Lower lobe of right lung (tissue), 2 donors: ENCODE measurements around the gene LTBP1. TPM values are rescaled to one million over a fixed set of nuclear protein-coding genes. Genes with fewer than 3 reads are reported as not detected.

Experiments
- ATAC-seq, 2 donors: fragments of 200-7000 bp; cut with Tn5 transposase; one replicate each; pipeline ENCODE4 v1.9.1; 2020 to 2022; ENCODE audit warnings: mild to moderate bottlenecking in 2 of 2, moderate library complexity in 2 of 2
- DNase-seq: peaks from one replicate; pipeline ENCODE4 v3.0.0-alpha.2; 2020
- H3K27ac ChIP-seq: fragments of 200-600 bp; one replicate; pipeline ENCODE4 v1.8.0; 2022
- H3K27me3 ChIP-seq: fragments of 200-600 bp; one replicate; pipeline ENCODE4 v1.8.0; 2022; ENCODE audit warnings: low read depth
- H3K36me3 ChIP-seq: fragments of 200-600 bp; one replicate; pipeline ENCODE4 v1.8.0; 2022; ENCODE audit warnings: mild to moderate bottlenecking
- H3K4me1 ChIP-seq: fragments of 200-600 bp; one replicate; pipeline ENCODE4 v1.8.0; 2022
- H3K4me3 ChIP-seq: fragments of 200-600 bp; one replicate; pipeline ENCODE4 v1.8.0; 2022; ENCODE audit warnings: mild to moderate bottlenecking
- H3K9me3 ChIP-seq: fragments of 200-600 bp; one replicate; pipeline ENCODE4 v1.8.0; 2022
- intact Hi-C: fragments of 100-400 bp; cut with DNase I; formaldehyde crosslinking; loops from one replicate; pipeline ENCODE4 v1.11.0; 2022
- total RNA-seq: library from RNA; stranded (reverse); fragmentation: NEBNext Ultra II Directional; extraction: Animal tissue kit (Norgen Biotek cat#: 25700); gene quantifications from one replicate; pipeline ENCODE4 v1.2.1, GENCODE V29; 2021
- TF ChIP-seq, protein P1 (sequence below): fragments of 200-600 bp; IDR thresholded peaks from one replicate; pipeline ENCODE4 v1.8.0; 2022; ENCODE audit warnings: antibody characterized with exemption, mild to moderate bottlenecking
- donor health status: DM: no; HTN: yes; CAD: no; lungs with severe emphysema.

LTBP1 gene
- total RNA-seq, 1 donor from 2014 or later: 34.7 TPM

- Histone ChIP-seq H3K27ac (no peak overlapping the region), H3K4me1 (no peaks in the 10 kb centered on the region), H3K36me3 (no peaks in the 10 kb centered on the region), H3K9me3 (no peaks in the 10 kb centered on the region), H3K4me3 (no peak overlapping the region), H3K27me3 (no peaks in the 10 kb centered on the region)
- intact Hi-C loops: no loop called here
- TF ChIP-seq, protein P1, sequence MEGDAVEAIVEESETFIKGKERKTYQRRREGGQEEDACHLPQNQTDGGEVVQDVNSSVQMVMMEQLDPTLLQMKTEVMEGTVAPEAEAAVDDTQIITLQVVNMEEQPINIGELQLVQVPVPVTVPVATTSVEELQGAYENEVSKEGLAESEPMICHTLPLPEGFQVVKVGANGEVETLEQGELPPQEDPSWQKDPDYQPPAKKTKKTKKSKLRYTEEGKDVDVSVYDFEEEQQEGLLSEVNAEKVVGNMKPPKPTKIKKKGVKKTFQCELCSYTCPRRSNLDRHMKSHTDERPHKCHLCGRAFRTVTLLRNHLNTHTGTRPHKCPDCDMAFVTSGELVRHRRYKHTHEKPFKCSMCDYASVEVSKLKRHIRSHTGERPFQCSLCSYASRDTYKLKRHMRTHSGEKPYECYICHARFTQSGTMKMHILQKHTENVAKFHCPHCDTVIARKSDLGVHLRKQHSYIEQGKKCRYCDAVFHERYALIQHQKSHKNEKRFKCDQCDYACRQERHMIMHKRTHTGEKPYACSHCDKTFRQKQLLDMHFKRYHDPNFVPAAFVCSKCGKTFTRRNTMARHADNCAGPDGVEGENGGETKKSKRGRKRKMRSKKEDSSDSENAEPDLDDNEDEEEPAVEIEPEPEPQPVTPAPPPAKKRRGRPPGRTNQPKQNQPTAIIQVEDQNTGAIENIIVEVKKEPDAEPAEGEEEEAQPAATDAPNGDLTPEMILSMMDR: no peak
- DNase-seq (no peak), ATAC-seq (no peak)
Measured at GRCh38 chr2:33342171-33342570, 395.4 kb downstream of the LTBP1 start.

- Histone ChIP-seq H3K4me1 (no peaks in the 10 kb centered on the region), H3K9me3 (no peaks in the 10 kb centered on the region), H3K27ac (no peak overlapping the region), H3K4me3 (no peak overlapping the region), H3K27me3 (no peaks in the 10 kb centered on the region), H3K36me3 (no peaks in the 10 kb centered on the region)
- ATAC-seq: no peak
- TF ChIP-seq, protein P1: no peak
- intact Hi-C loops: no loop called here
- no peak for DNase-seq
Measured at GRCh38 chr2:33342705-33343104, 396.0 kb downstream of the LTBP1 start.

- intact Hi-C loops: no loop called here
- DNase-seq: no peak
- no peak for ATAC-seq
- TF ChIP-seq, protein P1: no peak
- no peaks in the 10 kb centered on the region for H3K36me3 ChIP-seq
- no peak overlapping the region for H3K4me3 ChIP-seq
- H3K9me3 ChIP-seq: no peaks in the 10 kb centered on the region
- no peaks in the 10 kb centered on the region for H3K27me3 ChIP-seq
- no peak overlapping the region for H3K27ac ChIP-seq
- no peaks in the 10 kb centered on the region for H3K4me1 ChIP-seq
Measured at GRCh38 chr2:33343387-33343895, 396.7 kb downstream of the LTBP1 start.

DNA sequence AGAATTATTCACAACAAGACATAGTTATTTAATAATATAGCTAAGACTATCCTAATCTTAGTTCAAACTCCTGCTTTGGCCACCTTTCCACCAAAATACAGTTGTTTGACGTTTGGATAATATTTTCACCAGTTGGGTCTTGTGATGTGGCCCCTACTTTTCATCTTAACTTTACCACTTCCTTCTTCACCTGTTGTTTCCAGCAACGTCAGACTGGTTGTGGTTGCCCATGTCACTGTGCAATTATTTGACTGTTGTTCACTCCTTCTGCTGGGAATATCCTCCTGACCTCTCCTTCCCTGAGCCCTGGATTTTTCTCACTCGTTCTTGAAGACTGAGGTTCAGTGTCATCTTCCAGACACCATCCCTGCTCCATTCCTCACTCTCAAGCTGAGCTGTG, 397.5 kb downstream of the LTBP1 start:
- H3K36me3 ChIP-seq: no peaks in the 10 kb centered on the region
- intact Hi-C loops: no loop called here
- TF ChIP-seq, protein P1: no peak

GRCh38 chr2:33347856-33348255, 401.1 kb downstream of the LTBP1 start:
- Histone ChIP-seq H3K27me3 (no peaks in the 10 kb centered on the region), H3K36me3 (no peaks in the 10 kb centered on the region), H3K4me1 (no peaks in the 10 kb centered on the region), H3K27ac (no peak overlapping the region), H3K4me3 (no peak overlapping the region), H3K9me3 (no peaks in the 10 kb centered on the region)
- TF ChIP-seq, protein P1: no peak
- ATAC-seq (no peak), DNase-seq (no peak)
- intact Hi-C loops: no loop called here

More for the DNA sequence above, 397.5 kb downstream of the LTBP1 start:
- DNase-seq (no peak), ATAC-seq (no peak)
- Histone ChIP-seq H3K4me3 (no peak overlapping the region), H3K27ac (no peak overlapping the region), H3K4me1 (no peaks in the 10 kb centered on the region), H3K27me3 (no peaks in the 10 kb centered on the region), H3K9me3 (no peaks in the 10 kb centered on the region)

DNA sequence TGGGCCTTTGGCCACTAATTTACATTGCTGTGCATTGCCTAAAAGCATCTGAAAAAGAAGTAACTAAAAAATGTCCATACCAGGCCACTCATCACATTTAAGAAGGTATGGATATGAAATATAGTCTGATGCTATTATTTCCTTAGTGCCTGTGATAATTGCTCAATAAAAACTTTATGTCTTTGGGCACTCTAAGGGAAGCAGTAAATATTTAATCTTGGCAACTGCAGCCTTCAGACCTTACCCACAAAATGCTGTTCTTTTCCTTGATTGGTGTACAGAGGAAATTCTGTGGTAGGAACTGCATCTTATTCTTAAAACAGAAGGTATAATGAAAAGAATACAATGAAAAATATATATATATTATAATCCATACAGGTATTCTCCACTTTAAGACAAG, 403.9 kb downstream of the LTBP1 start:
- TF ChIP-seq, protein P1: no peak
- Histone ChIP-seq H3K9me3 (no peaks in the 10 kb centered on the region), H3K4me1 (no peaks in the 10 kb centered on the region), H3K27ac (no peak overlapping the region), H3K4me3 (no peak overlapping the region), H3K27me3 (no peaks in the 10 kb centered on the region), H3K36me3 (no peaks in the 10 kb centered on the region)
- DNase-seq (no peak), ATAC-seq (no peak)
- intact Hi-C loops: no loop called here
